Femur (tissue), 1 donor: ENCODE measurements around the gene CFAP61.

ENCODE experiments used
- DNase-seq: peaks from one replicate; pipeline ENCODE4 v3.0.0-alpha.2; 2017

The CFAP61 gene

DNA sequence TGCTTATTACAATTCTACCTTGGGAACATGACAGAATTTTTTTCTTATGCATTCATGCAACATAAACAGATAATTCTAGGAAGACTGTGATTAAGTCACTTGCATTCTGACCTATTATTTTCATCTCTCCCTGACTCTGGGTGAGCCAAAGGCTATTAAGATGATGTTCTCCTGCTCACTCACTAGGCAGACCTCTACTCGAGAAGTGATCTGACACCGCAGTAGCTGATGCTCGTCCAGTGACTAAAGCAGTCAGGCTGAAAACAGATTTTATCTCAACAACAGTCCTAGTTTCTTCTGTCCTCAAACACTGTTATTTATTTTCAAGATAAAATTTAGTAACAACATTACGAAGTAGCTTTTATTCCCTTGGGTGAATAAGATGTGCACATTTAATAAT lies 17.8 kb upstream of the CFAP61 start:
- no peak for DNase-seq

DNA sequence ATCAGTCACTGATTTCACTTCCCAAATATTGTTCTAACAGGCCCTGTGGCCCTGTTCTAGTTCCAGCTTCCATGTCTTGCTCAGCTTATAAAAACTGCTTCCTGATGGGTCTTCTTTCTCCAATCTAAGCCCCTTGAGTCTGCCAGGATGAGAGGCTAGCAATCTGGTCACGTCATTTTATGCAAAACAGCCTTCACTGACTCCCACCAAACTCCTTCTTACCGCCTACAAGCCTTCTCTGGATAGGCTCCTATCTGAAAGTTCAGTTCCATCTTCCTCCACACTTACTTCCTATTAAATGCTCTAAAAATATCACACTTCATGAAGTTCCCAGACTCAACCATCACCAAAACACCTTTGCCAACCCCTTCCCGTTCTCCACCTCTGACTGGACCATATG lies 15.6 kb upstream of the CFAP61 start:
- no peak for DNase-seq

DNA sequence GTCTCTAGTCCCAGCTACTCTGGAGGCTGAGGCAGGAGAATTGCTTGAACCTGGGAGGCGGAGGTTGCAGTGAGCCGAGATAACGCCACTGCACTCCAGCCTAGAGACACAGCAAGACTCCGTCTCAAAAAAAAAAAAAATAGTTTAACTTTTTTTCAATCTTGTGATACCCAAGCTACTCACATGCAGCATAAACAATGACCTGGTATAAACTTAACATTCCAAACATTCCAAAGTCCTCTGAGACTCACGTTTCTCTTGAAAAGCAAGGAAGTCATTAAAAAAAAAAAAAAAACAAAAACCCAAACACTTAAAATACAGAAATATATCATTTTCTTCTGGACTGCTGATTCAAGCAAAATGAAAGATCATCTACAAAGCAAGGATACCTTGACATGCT lies 14.4 kb upstream of the CFAP61 start:
- DNase-seq: no peak

DNA sequence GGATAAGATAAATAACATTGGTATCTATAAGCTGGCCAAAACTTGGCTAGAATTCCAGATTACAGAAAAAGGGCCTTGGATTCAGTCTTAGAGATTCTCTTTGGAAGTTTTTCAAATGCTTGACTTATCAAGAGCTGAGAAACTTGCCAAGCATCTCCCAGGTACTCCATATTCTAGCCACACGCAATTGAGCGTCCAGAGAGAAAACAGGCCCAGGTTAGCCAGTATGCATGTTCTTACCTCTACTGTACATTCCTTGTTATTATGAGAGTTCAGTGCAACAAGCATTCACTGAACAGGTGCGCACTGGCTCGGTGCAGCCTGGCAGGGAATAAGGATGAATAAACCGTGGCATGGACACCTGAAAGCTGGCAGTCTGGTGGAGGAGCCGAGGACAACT lies 13.7 kb upstream of the CFAP61 start:
- no peak for DNase-seq

GRCh38 chr20:20039752-20040387 lies 12.5 kb upstream of the CFAP61 start:
- no peak for DNase-seq

DNA sequence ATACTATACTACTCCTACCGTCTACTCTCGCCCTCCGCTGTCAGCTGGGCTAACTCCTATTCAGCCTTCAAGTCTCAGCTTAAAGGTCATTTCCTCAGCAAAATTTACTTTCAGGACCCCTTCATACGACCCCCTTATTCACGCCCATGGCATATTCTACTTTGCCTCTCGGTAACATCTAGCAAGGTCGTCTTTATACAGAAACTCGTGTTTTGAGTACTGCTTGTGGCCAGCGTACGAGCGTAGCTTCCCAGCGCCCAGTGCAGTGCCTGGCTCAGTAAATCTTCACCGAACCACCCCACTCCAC lies 612 bp upstream of the CFAP61 start:
- DNase-seq: no peak

DNA sequence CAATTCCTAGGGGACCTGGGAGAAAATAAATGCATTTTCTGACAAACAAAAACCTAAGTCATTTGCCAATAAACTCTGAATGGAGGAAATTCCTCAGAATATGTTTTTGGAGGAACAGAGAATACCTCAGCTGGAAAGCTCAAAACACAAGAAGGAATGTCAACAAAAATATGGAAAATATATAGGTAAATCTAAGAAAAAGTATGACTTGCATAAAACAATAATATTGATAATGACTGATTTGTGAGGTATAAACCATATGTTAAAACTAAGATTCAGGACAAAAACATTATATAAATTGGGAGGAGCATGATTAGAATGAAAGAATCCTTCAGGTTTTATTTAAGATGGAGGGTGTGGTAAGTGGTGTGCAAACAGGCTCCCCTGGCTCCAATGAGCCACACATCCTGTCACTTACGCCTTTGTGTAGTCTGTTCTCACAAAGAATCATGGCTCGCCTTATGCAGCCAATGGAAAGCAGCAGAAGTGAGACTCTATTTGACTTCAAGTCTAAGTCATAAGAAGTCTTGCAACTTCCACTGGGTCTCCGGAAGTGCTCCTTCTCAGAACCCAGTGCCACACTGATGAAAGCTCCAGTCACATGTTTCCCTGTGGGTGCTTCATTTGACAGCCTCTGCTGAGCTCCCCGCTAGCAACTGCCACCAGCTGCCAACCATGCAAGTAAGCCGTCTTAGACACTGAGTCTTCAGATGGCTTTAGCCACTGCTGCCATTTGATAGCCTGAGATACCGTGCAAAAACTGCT lies 8.1 kb downstream of the CFAP61 start:
- DNase-seq: no peak

DNA sequence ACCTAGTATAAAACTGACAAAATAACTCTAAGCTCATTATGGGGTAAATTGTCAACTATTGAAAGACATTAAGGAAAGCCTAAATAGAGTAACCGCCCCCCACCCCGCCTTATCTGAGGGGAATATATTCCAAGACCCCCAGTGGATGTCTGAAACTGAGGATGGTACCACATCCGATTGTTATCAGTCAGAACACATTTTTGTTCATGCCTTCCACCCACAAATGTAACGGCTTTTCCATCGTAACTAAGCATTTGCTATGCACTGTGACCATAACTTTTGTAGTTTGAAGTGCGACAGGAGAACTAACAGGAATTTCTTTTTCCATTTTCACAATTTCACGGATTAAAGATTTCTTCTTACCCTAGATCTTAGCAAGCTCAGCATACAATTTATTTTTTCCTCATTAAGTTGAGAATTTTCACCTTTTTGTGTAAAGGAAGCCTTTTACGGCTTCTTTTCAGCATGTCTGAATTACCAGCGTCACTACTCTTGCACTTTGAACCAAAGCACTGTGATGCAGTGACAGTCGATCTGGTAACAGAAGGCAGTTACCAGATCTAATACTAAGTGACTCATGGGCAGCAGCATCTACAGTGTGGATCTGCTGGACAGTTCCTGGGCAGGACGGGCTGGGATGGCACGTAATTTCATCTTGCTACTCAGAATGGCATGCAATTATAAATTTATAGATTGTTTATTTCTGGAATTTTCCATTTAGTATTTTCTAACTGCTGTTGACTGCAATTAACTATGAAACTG lies 11.8 kb downstream of the CFAP61 start:
- DNase-seq: no peak

DNA sequence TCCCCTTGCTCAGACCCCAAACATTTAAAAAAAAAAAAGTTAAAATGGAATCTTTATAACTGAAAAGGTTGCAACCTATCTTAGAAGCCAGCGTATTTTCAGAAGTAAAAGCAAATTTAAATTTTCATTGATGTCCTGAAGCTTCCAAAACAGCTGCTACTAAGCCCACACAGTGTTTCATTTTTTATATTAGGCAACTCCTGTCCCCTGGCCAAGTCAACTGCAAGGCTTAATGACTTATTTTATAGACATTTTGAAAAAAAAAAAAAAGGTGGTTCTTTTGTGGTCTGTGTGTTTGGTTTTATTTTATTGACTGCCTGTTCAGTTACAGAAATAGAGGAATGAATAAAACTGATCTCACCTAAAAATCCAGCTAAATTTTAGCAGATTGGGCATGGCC lies 13.0 kb downstream of the CFAP61 start:
- DNase-seq: no peak

DNA sequence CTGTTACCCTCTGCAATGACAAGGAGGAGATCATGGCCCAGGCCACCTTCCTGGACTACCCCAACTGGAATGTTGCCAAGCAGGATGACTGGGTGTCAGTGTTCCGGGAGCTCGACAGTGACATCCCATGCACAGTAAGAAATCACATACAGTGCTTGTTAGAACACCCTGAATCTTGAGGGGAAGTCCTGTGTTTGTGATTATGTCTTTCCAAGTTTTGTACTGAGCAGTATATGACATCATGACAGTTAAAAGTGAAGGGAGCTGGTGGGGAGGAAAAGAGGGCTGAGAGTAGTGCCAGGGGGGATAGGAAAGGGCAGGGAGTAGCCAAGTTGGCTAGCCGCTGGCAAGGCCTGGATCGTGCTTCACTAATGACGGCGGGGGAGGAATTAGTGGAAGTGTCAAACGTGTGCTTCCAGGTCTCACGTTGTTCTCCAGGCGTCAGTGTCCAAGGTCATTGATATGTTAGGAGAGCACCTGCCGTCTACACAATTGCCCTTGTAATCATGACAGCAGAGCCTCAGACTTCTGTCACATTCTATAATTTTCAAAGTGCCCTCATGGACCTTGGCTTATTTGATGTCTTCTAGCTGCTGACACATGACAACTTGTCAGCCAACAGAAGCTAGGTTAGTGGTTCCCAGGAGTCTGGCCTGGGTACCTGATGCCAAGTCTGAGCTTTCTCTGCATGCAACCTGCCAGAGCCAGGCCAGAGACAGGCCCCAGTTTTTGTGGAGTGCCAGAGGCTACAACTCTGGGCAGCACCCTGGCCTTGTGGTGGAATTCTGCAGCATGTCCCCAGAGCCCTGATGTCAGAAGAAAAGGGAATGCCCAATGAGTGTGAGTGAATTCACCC lies 18.8 kb downstream of the CFAP61 start:
- no peak for DNase-seq

DNA sequence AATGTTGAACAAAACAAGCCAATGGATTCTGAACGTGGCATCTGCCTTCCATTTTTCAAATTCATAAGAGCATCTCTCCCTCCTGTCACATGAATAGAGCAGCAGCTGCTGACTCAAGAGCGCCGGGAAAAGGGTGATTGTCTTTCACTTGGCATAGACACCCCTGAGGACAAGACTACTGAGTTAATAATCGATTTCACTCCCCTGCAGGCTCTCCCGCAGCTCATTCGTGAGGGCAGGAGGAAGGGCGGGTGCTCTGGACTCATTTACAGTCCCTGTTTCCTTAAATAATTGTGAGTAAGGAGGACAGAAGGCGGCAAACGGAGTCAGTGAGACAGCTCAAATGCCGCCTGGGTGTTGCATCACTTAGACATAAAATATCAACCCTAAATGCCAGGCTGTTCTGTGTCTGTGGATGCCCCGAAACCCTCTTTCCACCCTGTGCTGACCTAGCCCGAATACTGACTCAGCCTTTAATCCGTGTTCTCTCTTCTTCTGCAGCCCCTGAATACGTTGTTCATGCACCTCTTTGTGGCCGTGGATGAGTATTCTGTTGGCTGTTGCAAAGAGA lies 21.6 kb downstream of the CFAP61 start:
- no peak for DNase-seq

GRCh38 chr20:20075032-20075431 lies 22.7 kb downstream of the CFAP61 start:
- DNase-seq: no peak

GRCh38 chr20:20076297-20077065 lies 24.1 kb downstream of the CFAP61 start:
- peak; percentile 47 for DNase-seq

DNA sequence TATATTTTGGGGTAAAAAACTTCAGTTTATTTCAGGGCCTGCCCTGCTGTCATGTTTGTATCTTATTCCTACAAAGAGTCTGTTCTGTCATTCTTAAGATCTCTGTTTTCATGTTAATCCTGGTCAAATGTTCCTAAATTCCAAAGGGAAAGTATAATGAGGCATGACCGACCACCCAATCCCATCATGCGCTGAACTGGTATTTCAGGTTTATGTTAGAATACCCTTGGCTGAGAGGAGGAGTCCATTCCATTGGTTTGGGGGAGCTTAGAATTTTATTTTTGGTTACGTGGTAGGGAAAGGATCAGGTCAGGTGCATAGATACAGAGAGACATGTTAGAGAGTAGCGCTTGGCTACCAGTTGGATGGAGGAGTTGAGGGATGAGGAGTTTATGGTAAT lies 25.7 kb downstream of the CFAP61 start:
- DNase-seq: no peak

DNA sequence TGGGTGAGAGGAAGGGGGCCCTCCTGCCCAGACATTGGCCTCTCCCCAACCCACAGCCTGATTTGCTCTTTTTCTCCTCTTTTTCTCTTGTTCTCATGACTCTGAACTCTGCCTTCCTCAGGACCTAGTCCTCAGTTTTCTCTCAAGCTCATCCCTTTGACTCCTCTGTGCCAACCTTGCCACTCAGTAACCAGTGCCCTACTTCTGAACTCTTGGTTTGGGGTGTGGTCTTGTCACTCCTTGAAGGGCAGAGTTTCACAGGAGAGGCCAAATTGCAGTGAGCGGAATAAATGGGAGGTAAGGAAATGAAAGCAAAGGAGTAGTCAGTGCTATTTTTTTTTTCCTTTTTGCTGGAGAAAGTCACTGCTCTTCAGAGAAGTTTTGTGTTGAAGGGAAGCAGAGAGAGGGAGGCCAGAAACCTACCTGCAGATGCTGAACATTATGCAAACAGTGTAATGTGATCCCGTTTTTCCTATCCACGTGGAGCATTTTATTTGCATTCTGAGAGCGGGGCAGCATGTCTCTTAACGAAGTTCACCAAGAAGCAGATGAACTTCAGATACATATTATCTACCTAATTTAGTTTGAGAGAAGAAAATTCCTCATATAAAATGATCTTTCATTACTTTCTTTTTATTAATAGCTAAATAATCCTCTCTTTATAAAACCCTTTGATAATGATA lies 26.9 kb downstream of the CFAP61 start:
- DNase-seq: no peak

DNA sequence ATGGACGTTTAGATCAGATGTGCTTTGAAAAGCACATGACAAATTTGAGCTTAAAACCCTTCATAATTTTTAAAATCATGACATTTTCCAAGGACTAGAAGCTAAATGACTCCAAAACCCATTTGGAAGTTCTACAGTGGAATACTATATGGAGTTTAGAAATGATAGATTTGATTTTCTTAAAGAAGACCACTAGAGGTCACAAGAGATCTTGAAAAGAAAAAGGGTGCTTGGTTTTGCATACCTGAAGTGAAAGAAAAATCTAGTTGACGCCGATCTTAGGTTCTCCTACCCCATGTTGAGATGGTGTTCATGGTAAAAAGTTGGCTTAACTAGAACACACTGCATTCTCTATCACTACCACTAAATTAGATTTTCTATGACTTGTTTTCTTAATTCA lies 31.5 kb downstream of the CFAP61 start:
- DNase-seq: no peak

GRCh38 chr20:20084296-20084752 lies 32.0 kb downstream of the CFAP61 start:
- DNase-seq: peak; percentile 56

GRCh38 chr20:20085071-20085470 lies 32.7 kb downstream of the CFAP61 start:
- DNase-seq: peak; percentile 25

- no peak for DNase-seq
Observed at GRCh38 chr20:20085812-20086211, 33.5 kb downstream of the CFAP61 start.

DNA sequence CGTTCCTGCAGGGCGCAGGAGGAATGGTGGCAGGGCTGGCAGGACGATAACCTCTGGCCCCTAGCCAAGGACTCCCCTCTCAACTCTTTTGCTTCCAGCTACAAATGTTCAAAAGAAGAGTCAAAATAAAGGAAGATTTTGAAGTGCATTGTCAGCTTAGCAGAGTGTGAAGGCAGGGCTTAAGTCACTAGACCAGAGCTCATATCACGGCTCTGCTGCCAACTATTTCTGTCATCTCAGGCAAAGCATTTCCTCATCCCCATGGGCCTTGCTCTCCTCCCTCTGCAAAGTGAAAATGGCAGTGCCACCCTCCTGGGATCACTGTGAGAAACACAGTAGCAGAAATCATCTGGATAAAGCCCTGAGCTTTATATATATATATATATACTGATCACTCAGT lies 36.7 kb downstream of the CFAP61 start:
- no peak for DNase-seq

DNA sequence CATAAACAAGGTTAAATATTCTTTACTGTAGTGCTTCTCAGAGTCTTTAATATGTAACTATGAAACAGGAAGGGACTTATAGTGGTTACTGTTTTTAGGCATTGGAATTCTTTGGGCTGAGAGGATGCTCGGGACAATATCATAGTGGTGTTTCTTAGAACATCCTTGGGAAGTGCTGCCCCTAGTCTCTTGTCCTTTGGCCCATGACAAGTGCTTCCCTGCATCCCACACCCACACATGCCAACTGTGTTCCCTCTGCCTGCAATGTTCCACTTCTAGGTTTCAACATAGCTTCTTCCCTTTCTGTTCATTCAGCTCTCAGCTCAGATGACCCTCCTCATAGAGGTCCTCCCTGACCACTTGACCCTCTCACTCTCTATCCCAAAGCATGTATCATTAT lies 37.6 kb downstream of the CFAP61 start:
- DNase-seq: no peak
